ENCODE measurements around the gene S1PR3.

S1PR3 gene

GRCh38 chr9:89010526-89011111 lies 19.4 kb downstream of the S1PR3 start:
- DNase-seq (ENCODE audit: low spot score): no peak
- in situ Hi-C loops (cut with MboI; ENCODE audit: low pct_unique_long_range_greater_than_20kb, low sequenced_read_pairs, unreplicated experiment): no loop called here
- TF ChIP-seq, protein P1, sequence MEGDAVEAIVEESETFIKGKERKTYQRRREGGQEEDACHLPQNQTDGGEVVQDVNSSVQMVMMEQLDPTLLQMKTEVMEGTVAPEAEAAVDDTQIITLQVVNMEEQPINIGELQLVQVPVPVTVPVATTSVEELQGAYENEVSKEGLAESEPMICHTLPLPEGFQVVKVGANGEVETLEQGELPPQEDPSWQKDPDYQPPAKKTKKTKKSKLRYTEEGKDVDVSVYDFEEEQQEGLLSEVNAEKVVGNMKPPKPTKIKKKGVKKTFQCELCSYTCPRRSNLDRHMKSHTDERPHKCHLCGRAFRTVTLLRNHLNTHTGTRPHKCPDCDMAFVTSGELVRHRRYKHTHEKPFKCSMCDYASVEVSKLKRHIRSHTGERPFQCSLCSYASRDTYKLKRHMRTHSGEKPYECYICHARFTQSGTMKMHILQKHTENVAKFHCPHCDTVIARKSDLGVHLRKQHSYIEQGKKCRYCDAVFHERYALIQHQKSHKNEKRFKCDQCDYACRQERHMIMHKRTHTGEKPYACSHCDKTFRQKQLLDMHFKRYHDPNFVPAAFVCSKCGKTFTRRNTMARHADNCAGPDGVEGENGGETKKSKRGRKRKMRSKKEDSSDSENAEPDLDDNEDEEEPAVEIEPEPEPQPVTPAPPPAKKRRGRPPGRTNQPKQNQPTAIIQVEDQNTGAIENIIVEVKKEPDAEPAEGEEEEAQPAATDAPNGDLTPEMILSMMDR (IDR thresholded peaks at IDR 0.05; ENCODE audit: extremely low read depth, insufficient read depth, missing control alignments): no peak

DNA sequence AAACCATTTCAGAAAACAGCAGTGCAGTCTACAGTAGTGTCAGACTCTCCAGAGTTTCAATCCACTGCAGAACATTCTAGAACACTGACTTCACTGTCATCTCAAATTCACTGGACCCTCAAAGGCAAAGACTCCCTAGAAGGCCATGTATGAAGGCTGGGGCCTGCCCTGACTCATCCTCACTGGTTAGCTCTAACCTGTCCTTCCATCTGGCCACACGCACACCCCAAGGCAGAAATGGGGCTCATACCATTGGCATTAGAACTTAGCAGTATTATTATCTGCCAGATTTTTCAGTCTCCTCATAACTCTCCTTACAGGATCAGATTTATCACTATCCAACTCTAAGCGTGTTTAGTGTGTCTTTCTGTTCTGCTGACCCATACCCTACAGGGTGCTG lies 20.4 kb downstream of the S1PR3 start:
- TF ChIP-seq, protein P1 (IDR thresholded peaks at IDR 0.05; ENCODE audit: extremely low read depth, insufficient read depth, missing control alignments): no peak
- in situ Hi-C loops (cut with MboI; ENCODE audit: low pct_unique_long_range_greater_than_20kb, low sequenced_read_pairs, unreplicated experiment): no loop called here
- DNase-seq (ENCODE audit: low spot score): no peak

- DNase-seq (ENCODE audit: low spot score): no peak
- TF ChIP-seq, protein P1 (IDR thresholded peaks at IDR 0.05; ENCODE audit: extremely low read depth, insufficient read depth, missing control alignments): no peak
- in situ Hi-C loops (cut with MboI; ENCODE audit: low pct_unique_long_range_greater_than_20kb, low sequenced_read_pairs, unreplicated experiment): no loop called here
These were observed 21.2 kb downstream of the S1PR3 start for GRCh38 chr9:89012294-89013042.

DNA sequence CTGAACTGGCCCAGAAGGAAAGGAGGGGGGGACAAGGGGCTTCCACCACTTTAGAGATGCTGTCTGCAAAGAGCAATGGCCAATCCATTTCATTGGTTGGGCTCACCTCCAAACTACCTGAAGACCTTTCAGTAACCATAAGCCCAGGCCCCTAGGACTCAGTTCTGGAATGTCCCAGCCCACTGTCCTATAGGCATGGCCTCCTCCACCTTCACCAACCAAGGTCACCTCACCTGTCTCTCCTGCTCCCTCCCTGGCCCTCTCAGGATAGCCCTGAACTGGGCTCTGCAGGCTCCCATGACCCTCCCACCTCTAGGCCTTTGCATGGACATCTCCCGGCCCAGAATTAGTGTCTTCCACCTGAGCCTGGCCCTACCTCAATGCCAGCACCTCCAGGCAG lies 22.4 kb downstream of the S1PR3 start:
- DNase-seq (ENCODE audit: low spot score): no peak
- in situ Hi-C loops (cut with MboI; ENCODE audit: low pct_unique_long_range_greater_than_20kb, low sequenced_read_pairs, unreplicated experiment): no loop called here
- TF ChIP-seq, protein P1 (IDR thresholded peaks at IDR 0.05; ENCODE audit: extremely low read depth, insufficient read depth, missing control alignments): no peak

DNA sequence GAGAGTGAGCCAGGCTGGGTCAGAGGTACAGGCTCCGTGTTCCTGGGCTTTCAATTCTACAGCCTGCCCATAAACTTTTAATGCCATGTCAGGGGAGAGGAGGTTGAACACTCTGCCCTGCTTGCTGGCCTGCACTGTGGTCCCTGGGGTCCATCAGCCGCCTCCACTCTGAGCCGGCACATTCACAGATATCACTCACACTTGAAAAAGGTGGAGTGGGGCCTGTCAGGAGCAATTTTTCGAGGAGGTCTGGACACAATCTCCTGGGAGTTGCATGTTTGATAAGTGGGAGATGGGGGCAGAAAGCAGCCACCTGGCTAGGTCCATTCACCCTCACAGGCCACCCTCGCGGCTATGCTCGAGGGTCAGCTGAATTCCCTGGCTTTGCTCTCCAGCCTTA lies 22.9 kb downstream of the S1PR3 start:
- TF ChIP-seq, protein P1 (IDR thresholded peaks at IDR 0.05; ENCODE audit: extremely low read depth, insufficient read depth, missing control alignments): no peak
- in situ Hi-C loops (cut with MboI; ENCODE audit: low pct_unique_long_range_greater_than_20kb, low sequenced_read_pairs, unreplicated experiment): no loop called here
- no peak for DNase-seq (ENCODE audit: low spot score)

DNA sequence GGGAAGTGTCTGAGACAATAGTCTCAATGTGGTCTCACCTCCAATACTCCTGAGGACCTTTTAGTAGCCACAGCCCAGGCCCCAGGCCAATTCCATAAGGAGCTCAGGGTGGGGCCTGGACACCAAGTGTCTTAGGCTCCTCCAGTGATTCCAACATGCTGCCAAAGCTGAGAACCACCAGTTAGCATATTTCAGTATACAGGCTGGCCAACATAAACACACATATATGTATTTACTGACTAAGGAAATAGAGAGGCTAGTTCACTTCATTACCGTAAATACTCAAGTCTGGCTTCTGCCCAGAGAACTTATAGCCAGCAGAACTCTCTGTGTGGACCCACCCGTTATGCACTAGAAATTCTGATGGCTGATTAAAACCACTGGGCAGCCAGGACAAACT lies 24.1 kb downstream of the S1PR3 start:
- DNase-seq (ENCODE audit: low spot score): no peak
- TF ChIP-seq, protein P1 (IDR thresholded peaks at IDR 0.05; ENCODE audit: extremely low read depth, insufficient read depth, missing control alignments): no peak
- in situ Hi-C loops (cut with MboI; ENCODE audit: low pct_unique_long_range_greater_than_20kb, low sequenced_read_pairs, unreplicated experiment): no loop called here
